Measurements from ENCODE around the gene BTBD16. TPM values are rescaled to one million over a fixed set of nuclear protein-coding genes. Genes with fewer than 3 reads are reported as not detected.
A peak's percentile ranks its signal among the peaks of the same experiment; 100 is the strongest.

BTBD16 gene
- total RNA-seq, 2 experiments from 2014 or later = not detected

DNA sequence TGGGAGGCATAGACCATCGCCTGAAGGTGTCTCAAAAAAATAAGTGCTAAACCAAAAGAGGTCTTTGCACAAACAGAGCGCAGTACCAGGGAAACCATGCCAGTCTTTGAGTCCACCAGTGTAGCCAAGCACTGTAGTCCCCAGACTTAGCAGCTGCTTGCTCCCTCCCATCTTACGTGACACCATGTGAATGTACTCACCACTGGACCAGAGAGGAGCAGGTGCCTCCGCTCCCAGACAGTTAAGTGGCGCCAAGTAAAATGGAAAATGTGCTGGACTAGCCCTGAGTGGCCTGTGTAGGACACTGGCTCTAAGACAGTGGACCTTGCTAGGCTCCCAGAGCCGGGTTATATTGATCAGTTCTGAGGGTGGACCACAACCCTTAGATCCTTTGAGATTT, 55.7 kb downstream of the BTBD16 start:
- H3K27me3 Mint-ChIP-seq = peaks cover 26% of the 10 kb centered on the region

DNA sequence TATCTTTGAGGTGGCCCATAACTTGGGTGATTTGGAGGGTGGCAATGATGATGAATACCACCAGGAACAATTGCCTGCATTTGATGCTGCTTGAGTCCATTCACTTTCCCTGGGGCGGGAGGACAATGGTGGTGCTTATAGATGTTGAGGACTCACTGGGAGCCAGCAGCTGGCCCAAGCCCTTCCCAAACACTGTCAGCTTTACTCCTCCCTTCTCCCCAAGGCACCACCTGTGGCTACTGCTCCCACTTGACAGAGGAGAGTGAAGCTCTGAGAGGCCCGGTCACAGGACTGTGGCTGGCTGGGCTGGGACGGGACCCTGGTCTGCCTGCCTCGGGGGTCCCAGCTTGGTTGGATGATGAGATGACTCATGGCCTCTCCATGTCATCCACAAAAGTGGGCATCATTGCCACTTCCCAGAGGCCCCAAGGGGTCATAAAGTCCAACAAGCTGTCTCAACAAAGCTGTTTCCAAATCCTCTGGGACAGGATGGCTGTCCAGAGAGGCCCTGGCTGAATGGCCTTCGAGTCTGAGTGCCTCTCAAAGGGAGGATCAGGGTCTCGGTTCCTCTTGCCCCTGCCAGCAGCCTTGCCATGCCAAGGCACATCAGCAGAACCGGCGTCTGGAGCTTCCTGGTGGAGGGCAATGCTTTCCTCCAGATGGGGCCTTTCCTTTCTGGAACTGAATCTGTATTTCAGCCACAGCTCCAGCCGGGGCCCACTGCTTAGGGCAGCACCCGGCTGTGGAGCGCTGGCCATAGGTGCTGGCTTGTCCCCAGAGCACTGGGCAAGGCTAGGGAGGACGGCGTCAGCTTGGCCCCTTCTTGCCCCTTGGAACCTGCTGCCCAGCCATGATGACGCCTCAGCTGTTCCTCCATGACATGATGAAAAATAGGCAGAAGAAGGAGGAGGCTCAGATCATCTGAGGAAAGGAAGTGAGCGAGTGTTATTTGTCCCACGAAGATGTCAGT, 56.4 kb downstream of the BTBD16 start:
- ChIA-PET POLR2A (no interaction called here), CTCF (no interaction called here)
- peaks cover 26% of the 10 kb centered on the region for H3K27me3 Mint-ChIP-seq
- H3K4me3 Mint-ChIP-seq = no peak overlapping the region
- no peak overlapping the region for H3K27ac Mint-ChIP-seq
- DNase-seq = no peak
- no peaks in the 10 kb centered on the region for H3K36me3 Mint-ChIP-seq (ENCODE audit: low read depth)
- H3K9me3 Mint-ChIP-seq = no peaks in the 10 kb centered on the region
- H3K4me1 Mint-ChIP-seq = no peaks in the 10 kb centered on the region

More for the DNA sequence above, 55.7 kb downstream of the BTBD16 start:
- Mint-ChIP-seq H3K36me3 (ENCODE audit: low read depth) (no peaks in the 10 kb centered on the region), H3K9me3 (no peaks in the 10 kb centered on the region), H3K4me1 (no peaks in the 10 kb centered on the region), H3K27ac (no peak overlapping the region), H3K4me3 (no peak overlapping the region)
- ChIA-PET POLR2A (no interaction called here), CTCF (no interaction called here)
- DNase-seq = no peak

DNA sequence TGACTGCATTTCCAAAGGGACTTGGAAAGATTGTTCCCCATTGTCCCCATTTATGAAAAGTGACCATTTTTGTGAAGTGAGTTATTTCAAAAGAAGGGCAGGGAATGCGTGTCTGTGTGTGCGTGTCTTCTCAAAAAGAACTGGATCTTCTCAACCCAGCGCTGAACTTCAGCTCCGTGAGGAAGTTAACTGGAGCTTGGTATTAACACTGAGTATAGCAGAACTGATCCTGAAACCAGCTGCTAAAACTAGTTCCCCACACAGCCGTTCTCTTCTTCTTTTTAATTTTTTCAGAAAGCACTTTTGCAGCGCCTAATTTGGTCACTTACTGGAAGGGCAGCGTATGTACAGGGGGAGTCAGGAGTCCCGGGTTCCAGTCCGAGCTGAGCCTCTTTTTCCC, 57.6 kb downstream of the BTBD16 start:
- no peak overlapping the region for H3K4me3 Mint-ChIP-seq
- no peak overlapping the region for H3K27ac Mint-ChIP-seq
- peaks cover 20% of the 10 kb centered on the region for H3K27me3 Mint-ChIP-seq
- POLR2A ChIA-PET = no interaction called here
- no peaks in the 10 kb centered on the region for H3K9me3 Mint-ChIP-seq
- H3K4me1 Mint-ChIP-seq = peaks cover 4% of the 10 kb centered on the region
- no peaks in the 10 kb centered on the region for H3K36me3 Mint-ChIP-seq (ENCODE audit: low read depth)
- no peak for DNase-seq
- CTCF ChIA-PET = no interaction called here

DNA sequence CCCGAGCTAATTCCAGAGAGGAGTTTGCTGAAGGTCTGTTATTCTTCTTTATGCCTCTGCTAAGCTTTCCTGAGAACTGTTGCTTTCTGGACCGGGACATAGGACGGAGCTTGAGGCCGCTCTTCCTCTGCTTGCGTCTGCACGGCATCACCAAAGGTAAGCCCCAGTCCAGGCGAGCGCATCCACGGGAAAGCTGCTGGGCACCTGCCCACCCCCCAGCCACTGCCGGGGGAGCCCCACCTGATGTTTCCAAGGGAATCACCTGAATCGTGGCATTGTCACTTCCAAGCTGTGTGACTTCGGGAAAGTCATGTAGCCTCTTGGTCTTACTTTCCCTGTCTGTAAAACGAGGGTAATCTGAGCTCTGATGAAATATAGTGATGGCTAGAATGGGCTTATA, 58.3 kb downstream of the BTBD16 start:
- Mint-ChIP-seq H3K36me3 (ENCODE audit: low read depth) (no peaks in the 10 kb centered on the region), H3K9me3 (no peaks in the 10 kb centered on the region), H3K27ac (no peak overlapping the region), H3K27me3 (peaks cover 20% of the 10 kb centered on the region), H3K4me3 (no peak overlapping the region), H3K4me1 (peaks cover 4% of the 10 kb centered on the region)
- CTCF ChIA-PET = interaction anchor here (1.0 kb wide), 2 partner anchors 13 to 27 kb away, joined by 3 read pairs; no protein-coding TSS in a partner anchor
- DNase-seq = no peak
- POLR2A ChIA-PET = no interaction called here

DNA sequence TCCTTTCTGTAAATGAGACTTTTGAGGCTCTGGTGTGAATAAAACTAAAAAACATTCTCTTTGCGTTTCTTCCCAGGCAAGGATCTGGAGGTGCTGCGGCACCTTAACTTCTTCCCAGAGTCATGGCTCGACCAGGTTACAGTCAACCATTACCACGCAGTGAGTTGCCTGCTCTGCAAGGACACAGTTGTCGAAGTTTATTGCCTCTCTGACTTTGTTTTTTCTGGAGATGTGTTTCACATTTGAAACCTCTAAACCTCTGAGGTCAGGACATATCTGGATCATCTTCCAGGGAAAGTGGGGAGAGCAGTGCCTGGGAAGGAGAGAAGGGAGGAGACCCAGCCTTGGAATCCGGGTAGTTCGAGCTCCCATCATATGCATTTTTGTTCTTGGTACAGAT, 60.0 kb downstream of the BTBD16 start:
- DNase-seq = no peak
- Mint-ChIP-seq H3K9me3 (no peaks in the 10 kb centered on the region), H3K27me3 (peaks cover 18% of the 10 kb centered on the region), H3K36me3 (ENCODE audit: low read depth) (no peaks in the 10 kb centered on the region), H3K27ac (no peak overlapping the region), H3K4me3 (no peak overlapping the region), H3K4me1 (peaks cover 4% of the 10 kb centered on the region)
- ChIA-PET CTCF (no interaction called here), POLR2A (no interaction called here)

DNA sequence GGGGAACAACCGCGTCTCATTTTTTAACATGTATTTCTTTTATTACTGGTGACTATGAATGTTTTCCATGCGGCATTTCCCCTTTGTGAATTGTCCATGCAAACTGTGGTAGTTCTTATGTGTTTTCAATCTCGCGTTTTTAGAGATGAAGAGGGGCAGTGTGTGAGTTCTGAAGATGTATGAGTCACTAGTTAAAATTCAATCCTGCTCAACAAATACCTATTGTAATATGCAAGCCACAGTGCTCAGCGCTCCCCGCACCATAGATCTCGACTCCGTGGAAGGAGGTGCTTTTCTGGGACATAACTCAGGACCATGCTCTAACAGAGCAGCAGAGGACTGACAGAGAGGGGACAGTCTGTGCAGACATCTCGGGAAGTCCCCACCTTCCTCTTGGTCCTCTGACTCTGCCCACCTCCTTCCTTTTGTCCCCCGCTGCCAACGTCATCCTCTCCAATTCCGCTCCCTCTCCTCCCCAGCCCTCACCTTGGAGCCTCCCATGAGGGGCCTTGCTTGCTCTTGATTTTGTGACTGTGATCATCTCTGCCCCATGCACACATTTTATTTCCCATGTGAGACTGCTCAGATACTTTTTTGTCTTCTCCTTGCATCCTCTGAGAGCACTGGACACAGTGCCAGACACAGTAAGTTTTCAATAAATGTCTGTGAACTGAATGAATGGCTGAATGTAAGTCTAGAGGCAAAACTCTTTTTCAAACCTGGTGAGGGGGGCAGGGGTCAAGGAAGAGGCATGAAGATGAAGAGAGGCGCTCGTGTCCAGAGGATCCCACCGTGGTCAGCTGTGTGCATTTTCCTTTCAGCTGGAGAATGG, 60.7 kb downstream of the BTBD16 start:
- DNase-seq = no peak
- ChIA-PET CTCF (no interaction called here), POLR2A (no interaction called here)
- Mint-ChIP-seq H3K4me3 (no peak overlapping the region), H3K27me3 (peaks cover 21% of the 10 kb centered on the region), H3K27ac (no peak overlapping the region), H3K9me3 (no peaks in the 10 kb centered on the region), H3K36me3 (ENCODE audit: low read depth) (no peaks in the 10 kb centered on the region), H3K4me1 (peaks cover 4% of the 10 kb centered on the region)

DNA sequence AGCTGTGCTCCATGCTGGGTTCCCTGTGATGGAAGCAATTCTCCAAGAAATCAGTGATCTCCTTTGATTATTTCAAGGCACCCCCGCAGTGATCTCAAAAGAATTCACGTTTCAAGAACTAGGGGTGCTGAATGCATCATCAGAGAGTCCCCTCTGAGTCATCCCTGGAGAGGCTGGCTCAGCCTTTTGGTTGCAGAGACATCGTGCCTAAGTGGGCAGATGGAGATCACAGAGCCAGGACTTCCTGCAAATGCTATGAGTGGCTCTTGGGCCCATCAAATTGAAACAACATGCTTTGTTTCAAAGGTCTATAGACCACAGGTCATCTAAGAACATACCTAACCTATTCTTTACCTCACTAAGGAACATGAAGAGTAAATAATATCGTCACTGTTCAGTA, 61.9 kb downstream of the BTBD16 start:
- no peak overlapping the region for H3K4me3 Mint-ChIP-seq
- no peak overlapping the region for H3K27ac Mint-ChIP-seq
- H3K4me1 Mint-ChIP-seq = peaks cover 4% of the 10 kb centered on the region
- ChIA-PET POLR2A (no interaction called here), CTCF (interaction anchor here (1.2 kb wide), 1 partner anchor 17 kb away, joined by 3 read pairs; no protein-coding TSS in a partner anchor)
- peaks cover 21% of the 10 kb centered on the region for H3K27me3 Mint-ChIP-seq
- H3K9me3 Mint-ChIP-seq = no peaks in the 10 kb centered on the region
- H3K36me3 Mint-ChIP-seq (ENCODE audit: low read depth) = no peaks in the 10 kb centered on the region
- no peak for DNase-seq

DNA sequence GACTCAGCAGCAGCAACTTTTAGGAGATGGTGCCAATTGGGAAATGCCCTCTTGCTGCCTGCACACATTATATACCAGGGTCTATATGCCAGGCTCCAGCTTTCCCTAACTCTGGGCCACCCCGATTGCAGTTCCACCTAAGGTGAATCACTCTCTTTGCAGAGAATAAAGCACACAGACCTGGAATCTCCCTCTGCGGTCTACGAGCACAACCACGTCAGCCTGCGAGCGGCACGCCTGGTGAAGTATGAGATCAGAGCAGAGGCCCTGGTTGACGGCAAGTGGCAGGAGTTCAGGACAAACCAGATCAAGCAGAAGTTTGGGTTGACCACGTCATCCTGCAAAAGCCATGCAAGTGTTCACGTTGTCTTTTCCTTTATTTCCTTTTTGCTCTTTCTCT, 65.2 kb downstream of the BTBD16 start:
- peaks cover 11% of the 10 kb centered on the region for H3K27me3 Mint-ChIP-seq
- no peaks in the 10 kb centered on the region for H3K9me3 Mint-ChIP-seq
- peaks cover 4% of the 10 kb centered on the region for H3K4me1 Mint-ChIP-seq
- no peak overlapping the region for H3K27ac Mint-ChIP-seq
- no peak for DNase-seq
- ChIA-PET POLR2A (no interaction called here), CTCF (no interaction called here)
- H3K4me3 Mint-ChIP-seq = no peak overlapping the region
- no peaks in the 10 kb centered on the region for H3K36me3 Mint-ChIP-seq (ENCODE audit: low read depth)

DNA sequence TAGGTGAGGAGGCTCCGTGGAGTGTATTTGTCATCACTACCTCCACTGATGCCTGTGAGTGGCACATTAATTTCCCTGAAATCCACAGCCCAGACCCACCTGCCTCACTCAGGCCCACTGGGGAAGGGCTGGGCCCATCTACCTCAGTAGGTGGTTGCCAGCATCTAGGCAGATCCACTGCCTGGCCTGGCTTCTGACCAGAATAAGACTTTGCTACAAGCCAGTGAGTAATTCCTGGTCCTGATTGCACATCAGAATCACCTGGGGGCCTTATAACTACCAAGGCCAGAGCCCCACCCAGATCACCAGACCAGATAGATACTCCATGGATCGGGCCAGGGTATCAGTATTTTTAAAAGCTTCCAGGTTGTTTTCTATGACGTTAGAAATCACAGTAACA, 65.9 kb downstream of the BTBD16 start:
- Mint-ChIP-seq H3K27me3 (peaks cover 6% of the 10 kb centered on the region), H3K9me3 (no peaks in the 10 kb centered on the region), H3K36me3 (ENCODE audit: low read depth) (no peaks in the 10 kb centered on the region), H3K4me1 (peaks cover 4% of the 10 kb centered on the region), H3K4me3 (no peak overlapping the region), H3K27ac (no peak overlapping the region)
- no peak for DNase-seq
- ChIA-PET POLR2A (no interaction called here), CTCF (no interaction called here)

DNA sequence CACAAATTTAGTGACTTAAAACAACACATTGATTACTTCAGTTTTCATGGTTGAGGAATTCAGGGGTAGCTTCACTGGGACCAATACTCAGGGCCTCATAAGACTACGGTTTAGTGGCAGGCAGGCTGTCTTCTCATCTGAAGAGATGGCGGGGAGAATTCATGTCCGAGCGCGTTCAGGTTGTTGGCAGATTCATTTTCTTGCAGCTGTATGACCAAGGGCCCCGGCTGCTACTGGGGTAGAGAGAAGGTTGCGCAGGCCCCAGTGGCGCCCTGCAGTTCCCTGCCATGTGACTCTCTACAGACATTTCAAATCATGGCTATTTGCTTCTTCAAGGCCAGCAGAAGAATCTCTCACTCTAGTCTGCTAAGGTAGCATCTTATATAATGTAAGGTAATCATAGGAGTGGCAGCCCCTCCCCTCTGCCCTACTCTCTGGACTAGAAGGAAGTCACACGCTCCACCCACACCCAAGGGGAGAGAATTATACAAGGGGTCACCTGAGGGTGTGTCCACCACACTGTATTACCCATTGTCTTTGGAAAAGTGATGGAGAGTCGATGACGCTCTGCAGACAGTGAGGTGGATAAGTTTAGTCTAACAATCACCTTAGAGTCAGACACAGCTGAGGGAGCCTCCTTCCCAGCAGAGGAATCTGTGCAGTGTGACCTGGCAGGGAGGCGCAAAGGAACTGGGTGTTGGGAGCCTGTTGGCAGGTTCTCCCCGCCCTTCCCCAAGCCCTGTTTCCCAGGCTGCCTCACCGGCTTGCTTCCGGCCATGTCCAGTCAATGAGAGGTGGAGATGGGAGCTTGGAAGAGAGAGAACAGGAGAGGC, 67.7 kb downstream of the BTBD16 start:
- no peak overlapping the region for H3K27ac Mint-ChIP-seq
- ChIA-PET POLR2A (no interaction called here), CTCF (no interaction called here)
- no peaks in the 10 kb centered on the region for H3K9me3 Mint-ChIP-seq
- H3K27me3 Mint-ChIP-seq = peaks cover 3% of the 10 kb centered on the region
- no peak overlapping the region for H3K4me3 Mint-ChIP-seq
- DNase-seq = no peak
- H3K36me3 Mint-ChIP-seq (ENCODE audit: low read depth) = no peaks in the 10 kb centered on the region
- H3K4me1 Mint-ChIP-seq = no peaks in the 10 kb centered on the region

DNA sequence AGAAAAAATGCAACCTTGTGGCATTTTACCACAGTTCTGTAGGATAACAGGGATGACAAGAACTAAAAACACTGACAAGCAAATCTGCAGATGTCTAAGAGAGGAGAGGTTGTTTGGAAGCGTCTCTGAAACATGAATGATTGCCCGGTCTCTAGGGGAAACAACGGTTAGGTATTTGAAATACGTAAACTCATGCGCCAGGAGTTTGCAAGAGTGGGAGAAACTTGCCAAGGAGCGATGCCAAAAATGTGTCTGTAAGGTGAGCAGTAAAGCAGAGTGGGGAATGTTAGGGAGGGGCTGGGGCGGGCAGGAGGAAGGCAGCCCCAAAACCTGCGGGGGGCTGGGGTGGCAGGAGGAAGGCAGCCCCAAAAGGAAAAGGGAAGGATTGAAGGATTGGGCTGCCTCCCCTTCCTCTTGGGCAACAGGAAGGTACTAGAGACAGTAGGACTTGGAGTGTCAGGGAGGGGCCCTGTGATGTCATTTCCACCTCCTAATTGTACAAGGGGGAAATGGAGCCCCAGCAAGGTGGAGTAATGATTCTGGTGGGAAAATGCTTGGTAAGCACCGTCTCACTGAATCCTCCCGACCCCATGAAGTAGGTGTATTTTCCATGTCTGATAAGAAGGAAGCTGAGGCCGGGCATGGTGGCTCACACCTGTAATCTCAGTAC, 70.2 kb downstream of the BTBD16 start:
- H3K27ac Mint-ChIP-seq = no peak overlapping the region
- no peaks in the 10 kb centered on the region for H3K36me3 Mint-ChIP-seq (ENCODE audit: low read depth)
- H3K9me3 Mint-ChIP-seq = no peaks in the 10 kb centered on the region
- CTCF ChIA-PET = no interaction called here
- peaks cover 3% of the 10 kb centered on the region for H3K27me3 Mint-ChIP-seq
- DNase-seq = no peak
- no peaks in the 10 kb centered on the region for H3K4me1 Mint-ChIP-seq
- H3K4me3 Mint-ChIP-seq = no peak overlapping the region
- POLR2A ChIA-PET = no interaction called here

DNA sequence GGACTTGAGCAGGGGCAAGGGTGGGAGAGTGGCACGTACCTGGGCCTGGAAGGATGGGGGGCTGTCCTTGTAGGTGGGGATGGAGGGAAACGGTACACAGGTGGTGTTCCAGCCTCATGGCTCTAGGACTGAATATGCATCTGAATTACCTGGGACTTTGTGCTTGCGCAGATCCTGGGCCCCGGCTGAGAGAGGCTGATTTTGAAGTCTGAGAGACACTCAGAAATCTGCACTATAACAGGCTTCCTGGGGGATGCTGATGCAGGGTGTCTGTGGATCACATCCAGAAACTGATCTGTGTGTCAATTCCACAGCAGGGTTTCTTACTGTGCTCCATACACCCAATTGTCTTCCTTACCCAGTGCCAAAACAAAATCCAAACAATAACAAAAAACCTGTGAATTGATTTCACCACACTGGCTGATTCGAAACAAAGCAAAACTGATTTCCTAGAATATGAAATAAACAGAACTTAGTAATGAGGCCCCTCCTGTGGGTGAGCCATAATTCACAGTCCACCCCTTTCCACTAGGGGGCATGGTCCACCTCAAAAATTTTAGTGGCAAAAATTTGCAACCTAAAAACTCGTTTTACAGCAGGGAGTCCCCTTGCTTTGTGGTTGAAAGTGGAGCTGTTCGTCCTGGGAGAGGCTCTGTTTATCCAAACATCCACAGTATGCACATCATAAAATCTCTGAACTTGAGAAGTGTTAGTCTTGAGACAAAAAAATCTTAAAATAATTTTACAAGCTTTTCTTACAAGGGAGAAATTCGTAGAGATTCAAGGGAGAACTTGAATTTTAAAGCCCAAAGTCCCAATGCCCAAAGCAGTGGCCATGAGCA, 71.4 kb downstream of the BTBD16 start:
- DNase-seq = peak; percentile 64
- H3K4me1 Mint-ChIP-seq = no peaks in the 10 kb centered on the region
- H3K27me3 Mint-ChIP-seq = no peaks in the 10 kb centered on the region
- H3K36me3 Mint-ChIP-seq (ENCODE audit: low read depth) = no peaks in the 10 kb centered on the region
- POLR2A ChIA-PET = no interaction called here
- H3K27ac Mint-ChIP-seq = no peak overlapping the region
- CTCF ChIA-PET = interaction anchor here (1.0 to 1.1 kb wide), 3 partner anchors 13 to 93 kb away, joined by 3 read pairs; partner anchors contain the start of gene PLEKHA1
- no peaks in the 10 kb centered on the region for H3K9me3 Mint-ChIP-seq
- no peak overlapping the region for H3K4me3 Mint-ChIP-seq
